Endothelial cell (in vitro differentiated cells): ENCODE measurements around the gene PI4K2B. TPM values are rescaled to one million over a fixed set of nuclear protein-coding genes. Genes with fewer than 3 reads are reported as not detected.

Source experiments
- total RNA-seq: library from RNA; stranded (reverse); fragmentation: NEBNext Ultra II Directional; extraction: Animal tissue kit (Norgen Biotek cat#: 25700); gene quantifications from one replicate; pipeline ENCODE4 v1.2.1, GENCODE V29; 2021; ENCODE audit not compliant: unreplicated experiment

PI4K2B gene
- total RNA-seq, 1 donor from 2014 or later, result 6.7 TPM

Other genes starting within 250 kb of the PI4K2B start
- 0.18 TPM for gene LGI2, start 203.1 kb upstream of the PI4K2B start, total RNA-seq
- gene SEPSECS, start 73.6 kb upstream of the PI4K2B start, total RNA-seq, result 12.0 TPM
- gene ZCCHC4, start 78.7 kb downstream of the PI4K2B start, total RNA-seq, result 9.0 TPM
- gene ANAPC4, start 143.2 kb downstream of the PI4K2B start, total RNA-seq, result 20.1 TPM